DOHH2 (cell line): Measurements from ENCODE around the gene GPRASP1.

Experiments used
- CTCF ChIP-seq: fragments of 200-600 bp; sonication (generic); IDR thresholded peaks from one replicate; pipeline ENCODE4 v1.5.1; 2014; ENCODE audit warnings: antibody characterized with exemption, mild to moderate bottlenecking, low read depth, low read length; ENCODE audit not compliant: poor library complexity, severe bottlenecking
- EZH2phosphoT487 ChIP-seq: fragments of 200-600 bp; sonication (generic); IDR thresholded peaks from 2 replicates; pipeline ENCODE4 v1.6.1; 2017; ENCODE audit warnings: borderline replicate concordance, mild to moderate bottlenecking, antibody characterized with exemption, low read length, moderate library complexity, mixed read lengths

- TF ChIP-seq CTCF (no peak), EZH2phosphoT487 (no peak)
These were observed 18.2 kb downstream of the GPRASP1 start for GRCh38 chrX:102669526-102669925.
